NCI-H1694 treated with DMSO at 0.1 percent for 48 hours (cell line): Measurements from ENCODE around the gene ZBTB37.
"Not testable (repeated sequence)": the region's sequence is repeated elsewhere in the genome, so short reads cannot be mapped to it uniquely, and the experiment has no call there.

Source experiments
- DNase-seq: peaks from one replicate; lab custom pipeline; 2025; lab: John Stamatoyannopoulos, UW

Gene ZBTB37

GRCh38 chr1:173866413-173867115, 1.6 kb upstream of the ZBTB37 start:
- no peak for DNase-seq

- DNase-seq: no peak
Measured at GRCh38 chr1:173867141-173867752, 933 bp upstream of the ZBTB37 start.

GRCh38 chr1:173867753-173868265, 371 bp upstream of the ZBTB37 start, which contains the start of gene GAS5:
Gene GAS5, minus strand, starts transcription at chr1:173867989.
- peak; percentile 97 for DNase-seq

- no peak for DNase-seq
Measured at GRCh38 chr1:173869021-173869359, 810 bp downstream of the ZBTB37 start.

- no peak for DNase-seq
Measured at GRCh38 chr1:173870252-173871075, 2.3 kb downstream of the ZBTB37 start.

GRCh38 chr1:173871091-173871490, 2.9 kb downstream of the ZBTB37 start:
- no peak for DNase-seq

GRCh38 chr1:173871500-173871899, 3.3 kb downstream of the ZBTB37 start:
- no peak for DNase-seq

- no peak for DNase-seq
Measured at GRCh38 chr1:173876732-173877131, 8.6 kb downstream of the ZBTB37 start.

GRCh38 chr1:173878251-173878650, 10.1 kb downstream of the ZBTB37 start:
- DNase-seq: no peak

GRCh38 chr1:173881117-173881516, 12.9 kb downstream of the ZBTB37 start:
- not testable (repeated sequence) for DNase-seq

GRCh38 chr1:173884701-173885100, 16.5 kb downstream of the ZBTB37 start:
- no peak for DNase-seq

GRCh38 chr1:173886746-173887611, 18.8 kb downstream of the ZBTB37 start:
- no peak for DNase-seq

GRCh38 chr1:173887627-173888026, 19.4 kb downstream of the ZBTB37 start:
- no peak for DNase-seq

GRCh38 chr1:173888749-173889148, 20.6 kb downstream of the ZBTB37 start:
- no peak for DNase-seq

GRCh38 chr1:173889885-173890284, 21.7 kb downstream of the ZBTB37 start:
- DNase-seq: no peak

- DNase-seq: no peak
Measured at GRCh38 chr1:173893611-173894010, 25.4 kb downstream of the ZBTB37 start.

- DNase-seq: no peak
Measured at GRCh38 chr1:173894189-173894588, 26.0 kb downstream of the ZBTB37 start.

GRCh38 chr1:173900427-173900826, 32.2 kb downstream of the ZBTB37 start:
- no peak for DNase-seq

- no peak for DNase-seq
Measured at GRCh38 chr1:173900992-173901391, 32.8 kb downstream of the ZBTB37 start.

- no peak for DNase-seq
Measured at GRCh38 chr1:173903827-173904531, 35.8 kb downstream of the ZBTB37 start.

- DNase-seq: no peak
Measured at GRCh38 chr1:173913111-173913510, 44.9 kb downstream of the ZBTB37 start.
